ENCODE data around the gene JAZF1.

JAZF1 gene

GRCh38 chr7:28180364-28181147 is at the start of gene JAZF1:
TSS of gene JAZF1 (minus strand) at chr7:28180795.
- DNase-seq (ENCODE audit: low read depth), result no peak

GRCh38 chr7:28230261-28230660 is 49.7 kb upstream of the JAZF1 start:
- no peak for DNase-seq (ENCODE audit: low read depth)

GRCh38 chr7:28228396-28228795 is 47.8 kb upstream of the JAZF1 start:
- DNase-seq (ENCODE audit: low read depth), result no peak

GRCh38 chr7:28226003-28226402 is 45.4 kb upstream of the JAZF1 start:
- no peak for DNase-seq (ENCODE audit: low read depth)

- DNase-seq (ENCODE audit: low read depth), result no peak
These were observed 45.0 kb upstream of the JAZF1 start for GRCh38 chr7:28225576-28225975.

- DNase-seq (ENCODE audit: low read depth), result no peak
These were observed 44.1 kb upstream of the JAZF1 start for GRCh38 chr7:28224675-28225074.

GRCh38 chr7:28224172-28224571 is 43.6 kb upstream of the JAZF1 start:
- DNase-seq (ENCODE audit: low read depth), result no peak

- no peak for DNase-seq (ENCODE audit: low read depth)
These were observed 42.0 kb upstream of the JAZF1 start for GRCh38 chr7:28222636-28223035.

- no peak for DNase-seq (ENCODE audit: low read depth)
These were observed 39.2 kb upstream of the JAZF1 start for GRCh38 chr7:28219793-28220192.

GRCh38 chr7:28217143-28217542 is 36.5 kb upstream of the JAZF1 start:
- no peak for DNase-seq (ENCODE audit: low read depth)

- DNase-seq (ENCODE audit: low read depth), result no peak
These were observed 30.4 kb upstream of the JAZF1 start for GRCh38 chr7:28211006-28211405.

GRCh38 chr7:28208506-28208905 is 27.9 kb upstream of the JAZF1 start:
- DNase-seq (ENCODE audit: low read depth), result no peak

GRCh38 chr7:28207486-28208158 is 27.0 kb upstream of the JAZF1 start:
- DNase-seq (ENCODE audit: low read depth), result no peak

GRCh38 chr7:28205506-28205905 is 24.9 kb upstream of the JAZF1 start:
- DNase-seq (ENCODE audit: low read depth), result no peak

- peak; percentile 15 for DNase-seq (ENCODE audit: low read depth)
These were observed 23.1 kb upstream of the JAZF1 start for GRCh38 chr7:28203508-28204240.

GRCh38 chr7:28202222-28202621 is 21.6 kb upstream of the JAZF1 start:
- DNase-seq (ENCODE audit: low read depth), result no peak

GRCh38 chr7:28201131-28201530 is 20.5 kb upstream of the JAZF1 start:
- DNase-seq (ENCODE audit: low read depth), result no peak

- no peak for DNase-seq (ENCODE audit: low read depth)
These were observed 20.0 kb upstream of the JAZF1 start for GRCh38 chr7:28200598-28200997.

GRCh38 chr7:28199021-28199510 is 18.5 kb upstream of the JAZF1 start:
- no peak for DNase-seq (ENCODE audit: low read depth)

GRCh38 chr7:28195910-28196620 is 15.5 kb upstream of the JAZF1 start:
- DNase-seq (ENCODE audit: low read depth), result no peak

GRCh38 chr7:28192786-28193585 is 12.4 kb upstream of the JAZF1 start:
- DNase-seq (ENCODE audit: low read depth), result no peak
